ENCODE measurements around the gene TAF4B.

TAF4B gene

GRCh38 chr18:26394047-26394654 lies 167.9 kb downstream of the TAF4B start:
- DNase-seq = no peak

DNA sequence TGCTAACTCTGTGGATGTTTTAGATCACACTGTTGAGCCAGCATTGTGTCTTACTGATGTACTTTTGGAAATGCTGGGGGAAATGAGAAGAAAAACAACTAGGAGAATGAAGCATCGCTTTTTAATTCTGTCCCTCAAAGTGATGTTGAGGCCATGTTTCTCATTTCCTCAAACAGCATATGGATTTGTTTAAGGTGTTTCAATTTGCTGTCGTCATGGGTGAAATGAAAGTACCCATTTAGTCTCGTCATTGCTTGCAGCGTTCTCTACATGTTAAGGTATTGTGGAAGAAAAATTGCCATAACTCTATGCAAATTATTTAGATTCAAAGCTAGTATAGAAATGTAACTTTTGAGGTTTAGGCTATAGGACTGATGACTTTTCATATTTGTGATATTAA lies 170.8 kb downstream of the TAF4B start:
- no peak for DNase-seq

- DNase-seq = no peak
These were observed 177.2 kb downstream of the TAF4B start for GRCh38 chr18:26403491-26403890.

DNA sequence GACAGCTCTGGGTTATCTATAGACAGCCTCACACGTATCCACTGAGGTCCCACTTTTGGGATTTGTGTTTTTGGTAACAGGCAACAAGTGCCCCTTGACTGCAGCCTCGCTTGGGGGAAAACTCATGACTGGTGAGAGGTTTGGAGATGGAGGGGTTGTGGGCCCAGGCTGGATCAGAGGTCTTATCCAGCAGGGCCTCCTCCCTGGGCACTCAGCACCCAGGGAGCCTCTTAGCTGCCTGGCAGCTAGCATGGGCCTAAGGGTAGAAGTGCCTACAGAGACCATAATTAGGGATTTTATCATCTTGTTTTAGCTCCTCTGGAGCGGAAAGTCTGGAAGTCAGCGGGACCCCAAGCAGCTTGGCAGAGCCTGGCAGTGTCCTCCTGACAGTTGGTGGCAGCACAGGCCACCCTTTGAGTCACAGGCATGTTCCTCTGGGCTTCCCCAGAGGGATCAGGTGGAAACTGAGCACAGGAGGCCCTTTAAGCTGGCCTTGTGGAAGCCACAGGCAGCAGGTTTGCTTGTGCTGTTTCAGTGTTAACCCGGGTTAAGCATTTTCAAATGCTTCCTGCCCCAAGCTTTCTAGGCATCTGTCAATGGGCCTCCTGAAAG lies 179.1 kb downstream of the TAF4B start:
- DNase-seq = no peak

DNA sequence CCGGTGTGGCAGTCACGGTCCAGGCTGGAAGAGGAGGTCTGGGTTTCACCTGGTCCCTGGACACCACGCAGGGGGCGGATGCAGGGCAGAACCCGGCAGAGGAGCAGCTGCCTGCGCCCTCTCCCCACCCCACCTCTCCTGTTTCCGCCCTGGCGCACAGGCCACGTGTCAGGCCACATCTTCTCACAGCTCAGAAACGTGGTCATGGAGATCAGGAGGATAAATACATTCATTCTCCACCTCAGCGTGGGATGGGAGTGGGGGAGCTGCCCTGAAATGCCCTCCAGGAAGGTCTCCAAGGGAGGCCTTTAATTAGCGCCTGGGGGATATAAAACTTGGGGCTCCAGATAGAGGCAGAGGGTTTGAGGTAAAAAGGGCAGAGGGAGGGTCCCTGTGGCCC lies 180.1 kb downstream of the TAF4B start:
- DNase-seq = no peak

GRCh38 chr18:26406854-26407517 lies 180.7 kb downstream of the TAF4B start:
- DNase-seq = no peak

DNA sequence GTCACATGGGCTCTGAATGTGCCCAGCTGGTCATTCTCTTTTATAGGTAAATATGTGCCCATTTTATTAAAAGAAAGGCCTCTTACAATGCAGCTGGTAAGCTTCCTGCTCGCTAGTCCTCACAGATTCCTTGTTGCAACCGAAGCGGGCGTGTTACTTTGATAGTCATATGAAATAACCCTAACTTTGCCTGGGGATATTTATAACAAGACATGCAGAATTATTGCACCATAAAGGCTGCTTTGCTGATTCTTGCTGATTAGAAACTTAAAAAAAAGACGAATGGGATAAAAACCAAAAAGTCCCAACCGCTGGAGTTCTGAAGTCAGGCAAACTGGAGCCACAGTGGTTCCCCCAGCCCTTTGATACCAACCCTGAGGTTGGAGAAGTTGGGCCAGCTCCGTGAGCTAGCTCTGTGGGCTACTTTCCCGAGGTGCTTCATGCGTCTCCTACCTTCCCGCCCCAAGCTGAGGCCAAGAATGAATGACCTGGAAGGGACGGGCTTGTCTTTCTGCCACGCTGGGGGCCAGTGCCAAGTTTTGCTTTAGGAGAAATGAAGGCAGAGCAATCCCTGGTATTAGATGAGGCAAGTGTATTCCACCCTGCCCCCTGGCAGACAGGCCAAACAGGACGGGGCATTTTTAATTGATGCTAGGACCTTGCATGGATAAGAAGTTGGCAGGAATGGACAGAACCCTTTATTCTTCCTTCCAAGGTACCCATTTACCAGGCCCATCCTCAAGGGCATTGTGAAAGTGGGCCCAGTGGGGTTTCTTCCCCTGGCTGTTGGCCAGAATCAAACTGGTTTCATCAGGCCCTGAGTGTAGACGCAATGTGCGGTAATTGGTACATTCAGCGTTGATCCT lies 181.7 kb downstream of the TAF4B start:
- no peak for DNase-seq

DNA sequence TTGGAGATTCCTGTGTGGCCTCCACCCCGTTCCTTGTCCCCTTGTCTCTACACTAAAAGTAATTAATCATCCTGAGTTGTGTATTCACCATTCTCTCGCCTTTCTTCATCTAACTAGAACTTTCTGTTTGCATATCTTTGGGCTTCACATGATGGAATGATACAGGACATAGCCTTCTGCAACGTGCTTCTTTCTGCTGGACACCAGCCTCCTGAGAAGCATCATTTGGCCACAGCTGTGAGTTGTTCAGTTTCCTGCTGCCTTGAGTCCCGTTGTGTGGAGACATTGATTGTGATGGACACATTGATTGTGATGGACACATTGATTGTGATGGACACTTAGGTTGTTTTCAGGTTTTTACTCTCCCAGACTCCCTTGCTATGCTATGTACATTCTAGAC lies 182.8 kb downstream of the TAF4B start:
- no peak for DNase-seq

- DNase-seq = no peak
These were observed 188.7 kb downstream of the TAF4B start for GRCh38 chr18:26414901-26415440.

DNA sequence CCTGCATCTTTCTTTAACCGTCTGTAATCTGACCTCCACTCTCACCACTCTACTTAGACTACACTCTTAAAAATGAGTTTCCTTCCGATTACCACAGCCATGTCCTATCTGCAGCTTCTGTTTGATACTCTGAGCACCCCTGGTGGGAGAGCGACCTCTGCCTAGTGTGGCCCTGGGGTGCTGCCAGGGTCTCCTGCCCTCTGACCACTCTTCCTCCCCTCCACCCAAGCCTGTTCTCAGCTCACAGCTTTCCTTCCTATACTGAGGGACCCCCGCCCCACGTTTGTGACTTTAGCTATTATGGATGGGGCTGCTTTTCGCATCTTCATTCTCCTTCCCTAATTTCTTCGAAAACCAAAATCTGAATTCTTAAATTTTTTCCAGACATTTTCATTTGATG lies 189.4 kb downstream of the TAF4B start:
- DNase-seq = no peak

DNA sequence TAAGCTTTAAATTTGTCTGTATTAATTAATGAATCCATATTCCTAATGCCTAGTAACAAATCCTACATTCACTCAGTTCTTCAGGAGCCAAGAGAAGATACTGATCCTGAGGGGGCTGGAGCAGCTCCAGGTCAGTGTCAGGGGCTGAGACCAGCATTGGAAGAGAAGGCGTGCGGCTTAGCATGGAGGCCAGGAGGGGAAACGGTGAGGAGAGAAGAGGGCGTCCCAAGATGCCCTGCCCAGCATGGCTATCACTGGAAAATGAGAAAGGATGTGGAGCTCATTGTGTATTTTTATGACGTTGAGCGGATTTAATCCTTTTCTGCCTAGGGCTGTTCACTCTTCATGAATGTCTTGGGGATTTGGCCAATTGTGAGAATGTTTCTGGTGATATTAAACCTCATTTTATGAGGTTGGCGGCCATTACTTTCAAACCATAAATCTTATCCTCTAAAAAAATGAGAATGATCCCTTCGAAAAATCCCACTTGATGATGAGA lies 190.5 kb downstream of the TAF4B start:
- DNase-seq = no peak

DNA sequence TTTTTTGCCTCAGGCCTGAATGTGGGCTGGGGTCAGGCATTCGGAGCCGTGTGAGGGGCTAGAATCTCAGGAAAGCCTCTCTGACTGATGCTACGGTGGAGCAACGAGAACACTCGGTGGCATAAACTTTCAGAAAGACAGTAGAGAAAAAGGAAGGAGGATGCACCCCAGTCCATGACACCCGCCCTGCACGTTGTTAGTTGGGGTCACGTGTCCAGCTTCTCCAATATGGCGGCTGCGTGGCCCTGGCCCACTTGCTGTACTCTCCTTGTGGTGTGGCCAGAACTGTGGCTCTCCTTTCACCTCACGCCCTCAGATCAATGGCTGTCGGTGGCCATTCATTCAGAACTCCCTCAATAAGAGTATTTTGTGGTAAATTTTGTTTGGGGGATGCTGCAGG lies 190.9 kb downstream of the TAF4B start:
- DNase-seq = no peak

DNA sequence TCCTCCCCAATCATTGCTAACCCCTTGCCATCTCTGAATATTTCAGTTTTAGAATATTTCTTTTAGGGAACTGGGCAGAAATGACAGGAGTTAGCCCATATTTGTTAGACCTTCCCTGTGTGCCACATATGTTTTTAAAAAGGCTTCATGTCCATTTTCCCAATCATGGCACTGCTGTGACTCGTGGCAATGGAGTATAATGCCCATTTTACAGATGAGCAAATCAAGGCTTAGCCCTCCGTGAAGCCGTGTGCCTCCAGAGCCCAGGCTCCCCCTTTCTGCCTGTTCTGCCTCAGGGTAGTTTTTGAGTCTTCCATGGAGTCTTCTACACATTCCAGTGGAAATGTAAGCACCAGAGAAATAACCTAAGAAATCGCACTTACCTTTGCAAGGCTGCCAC lies 192.0 kb downstream of the TAF4B start:
- DNase-seq = no peak

- no peak for DNase-seq
These were observed 193.5 kb downstream of the TAF4B start for GRCh38 chr18:26419746-26420145.

DNA sequence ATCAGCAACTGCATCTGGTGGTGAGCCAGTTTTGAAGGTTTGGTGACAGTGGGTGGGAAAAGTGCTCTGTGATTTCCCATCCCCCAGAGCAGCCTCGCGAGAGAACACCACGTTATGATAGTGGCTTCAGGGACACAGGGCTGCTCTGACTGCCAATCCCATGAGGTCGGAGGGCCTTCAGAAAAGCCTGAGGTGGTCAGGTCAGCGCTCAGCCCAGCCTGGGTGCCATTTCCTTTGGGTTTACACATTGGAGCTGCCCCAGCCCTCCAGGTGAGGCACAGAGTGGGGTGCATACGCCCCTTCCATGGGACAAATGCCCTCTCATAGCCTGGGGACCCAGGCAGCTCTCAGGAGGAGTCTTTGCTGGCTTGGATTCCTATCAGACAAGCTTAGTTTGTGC lies 195.3 kb downstream of the TAF4B start:
- no peak for DNase-seq

DNA sequence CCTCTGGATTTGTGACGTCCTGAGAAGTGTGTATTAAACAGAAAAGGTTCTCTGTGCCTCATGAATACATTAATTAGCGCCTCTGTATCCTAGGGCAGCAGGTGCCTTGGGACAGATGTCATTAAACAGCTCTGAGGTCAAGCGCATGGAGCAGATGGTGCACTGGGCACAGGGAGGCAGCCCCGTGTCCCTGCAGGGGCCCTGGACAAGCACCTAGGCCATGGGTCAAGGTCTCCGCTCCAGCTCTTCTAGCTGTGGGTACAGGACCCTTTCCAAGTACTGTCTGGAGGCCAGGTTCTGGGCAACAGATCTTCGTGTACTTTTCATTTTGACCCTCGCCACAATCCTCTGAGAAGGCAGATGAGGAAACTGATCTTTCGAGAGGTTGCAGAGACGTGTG lies 195.7 kb downstream of the TAF4B start:
- no peak for DNase-seq

GRCh38 chr18:26422472-26423162 lies 196.4 kb downstream of the TAF4B start:
- no peak for DNase-seq

GRCh38 chr18:26424428-26425147 lies 198.3 kb downstream of the TAF4B start:
- DNase-seq = no peak

DNA sequence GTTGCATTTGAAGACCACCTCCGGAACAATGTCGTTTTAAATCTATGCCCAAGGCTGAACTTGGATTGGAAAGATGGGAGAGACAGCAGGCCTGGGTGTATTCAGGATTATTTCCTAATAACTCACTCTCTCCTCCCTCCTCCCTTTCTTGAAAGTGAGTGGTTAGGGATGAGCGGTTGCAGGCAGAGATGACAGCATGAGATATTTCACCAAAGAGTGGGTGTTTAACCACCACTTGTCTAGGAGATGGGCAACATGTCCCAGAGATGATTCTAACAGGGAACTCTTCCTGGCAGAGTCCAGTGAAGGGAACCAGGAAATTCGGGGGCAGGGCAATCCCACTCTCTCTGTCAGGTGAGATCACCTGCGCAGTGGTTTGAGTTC lies 198.9 kb downstream of the TAF4B start:
- no peak for DNase-seq

- DNase-seq = no peak
These were observed 203.4 kb downstream of the TAF4B start for GRCh38 chr18:26429535-26430226.
